OCI-LY3 (cell line): Measurements from ENCODE around the gene PCNP.

Experiments
- H2AFZ ChIP-seq: fragments of 200-600, 300-600 bp; shearing (Covaris generic); 2 replicates; pipeline ENCODE4 v1.6.0; 2014; ENCODE audit warnings: antibody characterized with exemption, low read depth, low read length
- H3K27ac ChIP-seq: fragments of 200-600, 300-600 bp; sonication (generic); 2 replicates; pipeline ENCODE4 v1.5.1; 2014; ENCODE audit warnings: mild to moderate bottlenecking, low read length, moderate library complexity, mixed read lengths
- H3K27me3 ChIP-seq: fragments of 200-600, 300-600 bp; sonication (generic); 2 replicates; pipeline ENCODE4 v1.6.1; 2014; ENCODE audit warnings: low read depth, low read length, mixed read lengths
- H3K36me3 ChIP-seq: fragments of 200-600, 300-600 bp; sonication (generic); replicated peaks from 2 replicates; pipeline ENCODE3; 2014; ENCODE audit warnings: low read depth, low read length, mixed read lengths
- H3K4me1 ChIP-seq: fragments of 300-600, 200-600 bp; sonication (generic); 2 replicates; pipeline ENCODE4 v1.6.1; 2014; ENCODE audit warnings: low read length, mixed read lengths
- H3K4me2 ChIP-seq: fragments of 200-600, 300-600 bp; sonication (generic); 2 replicates; pipeline ENCODE4 v1.6.1; 2014; ENCODE audit warnings: low read length, mixed read lengths
- H3K4me3 ChIP-seq: fragments of 300-600, 200-600 bp; sonication (generic); 2 replicates; pipeline ENCODE4 v1.5.1; 2014; ENCODE audit warnings: antibody characterized with exemption, mild to moderate bottlenecking, low read length, moderate library complexity
- H3K79me2 ChIP-seq: fragments of 300-600, 200-600 bp; shearing (Covaris generic); 2 replicates; pipeline ENCODE4 v1.6.1; 2014; ENCODE audit warnings: mild to moderate bottlenecking, low read length, mixed read lengths
- H3K9ac ChIP-seq: fragments of 300-600, 200-600 bp; shearing (Covaris generic); 2 replicates; pipeline ENCODE4 v1.6.0; 2014; ENCODE audit warnings: mild to moderate bottlenecking, low read length, moderate library complexity
- H3K9me3 ChIP-seq: fragments of 200-600, 300-600 bp; shearing (Covaris generic); 2 replicates; pipeline ENCODE4 v1.6.1; 2014; ENCODE audit warnings: low read length, mixed read lengths; ENCODE audit not compliant: insufficient read depth
- H4K20me1 ChIP-seq: fragments of 200-600, 300-600 bp; sonication (generic); 2 replicates; pipeline ENCODE4 v1.6.1; 2016; ENCODE audit warnings: low read length, mixed read lengths; ENCODE audit not compliant: insufficient read depth
- EZH2phosphoT487 ChIP-seq: fragments of 200-600 bp; shearing (Covaris generic); IDR thresholded peaks from 2 replicates; pipeline ENCODE4 v1.6.1; 2018; ENCODE audit warnings: antibody characterized with exemption, mixed run types, low read depth
- TF ChIP-seq, protein P1 (sequence below): fragments of 200-600, 300-600 bp; sonication (generic); IDR thresholded peaks from 2 replicates; pipeline ENCODE4 v1.5.1; 2014; ENCODE audit warnings: antibody characterized with exemption, low read length, low read depth

The PCNP gene

DNA sequence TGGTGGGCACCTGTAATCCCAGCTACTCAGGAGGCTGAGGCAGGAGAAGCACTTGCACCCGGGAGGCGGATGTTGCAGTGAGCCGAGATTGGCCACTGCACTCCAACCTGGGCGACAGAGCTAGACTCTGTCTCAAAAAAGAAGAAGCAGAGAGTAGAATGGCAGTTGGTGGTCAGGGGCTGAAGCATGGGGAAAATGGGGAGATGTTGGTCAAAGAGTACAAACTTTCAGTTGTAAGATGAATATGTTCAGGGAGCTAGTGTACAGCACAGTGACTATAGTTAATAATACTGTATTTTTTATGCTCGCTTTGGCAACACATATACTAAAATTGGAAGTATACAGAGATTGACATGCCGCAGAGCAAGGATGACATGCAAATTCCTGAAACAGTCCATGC is 41.5 kb downstream of the PCNP start:
- no peak for TF ChIP-seq EZH2phosphoT487
- TF ChIP-seq, protein P1, sequence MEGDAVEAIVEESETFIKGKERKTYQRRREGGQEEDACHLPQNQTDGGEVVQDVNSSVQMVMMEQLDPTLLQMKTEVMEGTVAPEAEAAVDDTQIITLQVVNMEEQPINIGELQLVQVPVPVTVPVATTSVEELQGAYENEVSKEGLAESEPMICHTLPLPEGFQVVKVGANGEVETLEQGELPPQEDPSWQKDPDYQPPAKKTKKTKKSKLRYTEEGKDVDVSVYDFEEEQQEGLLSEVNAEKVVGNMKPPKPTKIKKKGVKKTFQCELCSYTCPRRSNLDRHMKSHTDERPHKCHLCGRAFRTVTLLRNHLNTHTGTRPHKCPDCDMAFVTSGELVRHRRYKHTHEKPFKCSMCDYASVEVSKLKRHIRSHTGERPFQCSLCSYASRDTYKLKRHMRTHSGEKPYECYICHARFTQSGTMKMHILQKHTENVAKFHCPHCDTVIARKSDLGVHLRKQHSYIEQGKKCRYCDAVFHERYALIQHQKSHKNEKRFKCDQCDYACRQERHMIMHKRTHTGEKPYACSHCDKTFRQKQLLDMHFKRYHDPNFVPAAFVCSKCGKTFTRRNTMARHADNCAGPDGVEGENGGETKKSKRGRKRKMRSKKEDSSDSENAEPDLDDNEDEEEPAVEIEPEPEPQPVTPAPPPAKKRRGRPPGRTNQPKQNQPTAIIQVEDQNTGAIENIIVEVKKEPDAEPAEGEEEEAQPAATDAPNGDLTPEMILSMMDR: no peak
- Histone ChIP-seq H3K4me3 (no peak overlapping the region), H2AFZ (no peak overlapping the region), H3K27me3 (no peaks in the 10 kb centered on the region), H3K9me3 (no peaks in the 10 kb centered on the region), H3K27ac (no peak overlapping the region), H3K79me2 (no peaks in the 10 kb centered on the region), H3K36me3 (no peaks in the 10 kb centered on the region), H3K4me1 (peaks cover 31% of the 10 kb centered on the region), H3K9ac (no peak overlapping the region), H3K4me2 (peak overlapping the region; percentile 16; the same call in 1 of the 2 replicates), H4K20me1 (no peaks in the 10 kb centered on the region)

GRCh38 chr3:101617478-101617877 is 43.5 kb downstream of the PCNP start:
- Histone ChIP-seq H3K79me2 (no peaks in the 10 kb centered on the region), H3K9me3 (no peaks in the 10 kb centered on the region), H4K20me1 (no peaks in the 10 kb centered on the region), H3K36me3 (no peaks in the 10 kb centered on the region), H2AFZ (no peak overlapping the region), H3K4me3 (no peak overlapping the region), H3K27ac (no peak overlapping the region), H3K4me2 (no peak overlapping the region), H3K4me1 (peaks cover 16% of the 10 kb centered on the region), H3K27me3 (no peaks in the 10 kb centered on the region), H3K9ac (no peak overlapping the region)
- TF ChIP-seq EZH2phosphoT487: no peak

- H3K36me3 ChIP-seq: no peaks in the 10 kb centered on the region
- no peaks in the 10 kb centered on the region for H3K9me3 ChIP-seq
- H3K27me3 ChIP-seq: no peaks in the 10 kb centered on the region
- no peaks in the 10 kb centered on the region for H4K20me1 ChIP-seq
- H3K9ac ChIP-seq: no peak overlapping the region
- H3K79me2 ChIP-seq: no peaks in the 10 kb centered on the region
- H3K4me1 ChIP-seq: peaks cover 5% of the 10 kb centered on the region; the same call in 1 of the 2 replicates
- no peak overlapping the region for H3K27ac ChIP-seq
- no peak for TF ChIP-seq EZH2phosphoT487
- TF ChIP-seq, protein P1: no peak
- no peak overlapping the region for H3K4me3 ChIP-seq
- H2AFZ ChIP-seq: no peak overlapping the region
- H3K4me2 ChIP-seq: no peak overlapping the region
Measured at GRCh38 chr3:101618726-101619125, 44.7 kb downstream of the PCNP start.

DNA sequence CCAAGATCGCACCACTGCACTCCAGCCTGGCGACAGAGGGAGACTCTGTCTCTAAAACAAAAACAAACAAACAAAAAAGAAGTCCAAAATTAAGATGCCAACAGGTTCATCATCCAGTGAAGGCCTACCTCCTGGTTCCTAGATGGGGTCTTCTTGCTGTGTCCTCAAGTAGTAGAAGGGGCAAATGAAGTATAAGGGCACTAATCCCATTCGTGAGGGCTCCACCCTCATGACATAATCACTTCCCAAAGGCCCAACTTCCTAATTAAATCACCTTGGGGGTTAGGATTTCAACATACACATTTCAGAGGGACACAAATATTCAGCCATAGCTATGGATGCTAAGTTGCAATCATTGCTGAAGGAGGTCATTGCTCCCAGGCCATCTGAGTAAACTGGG is 45.8 kb downstream of the PCNP start:
- H4K20me1 ChIP-seq: no peaks in the 10 kb centered on the region
- H3K9me3 ChIP-seq: no peaks in the 10 kb centered on the region
- no peak overlapping the region for H3K4me3 ChIP-seq
- H3K9ac ChIP-seq: no peak overlapping the region
- H3K27me3 ChIP-seq: no peaks in the 10 kb centered on the region
- no peak overlapping the region for H3K4me2 ChIP-seq
- H3K27ac ChIP-seq: no peak overlapping the region
- H2AFZ ChIP-seq: no peak overlapping the region
- H3K79me2 ChIP-seq: no peaks in the 10 kb centered on the region
- H3K4me1 ChIP-seq: peaks cover 5% of the 10 kb centered on the region; the same call in 1 of the 2 replicates
- no peak for TF ChIP-seq EZH2phosphoT487
- TF ChIP-seq, protein P1: no peak
- H3K36me3 ChIP-seq: no peaks in the 10 kb centered on the region

DNA sequence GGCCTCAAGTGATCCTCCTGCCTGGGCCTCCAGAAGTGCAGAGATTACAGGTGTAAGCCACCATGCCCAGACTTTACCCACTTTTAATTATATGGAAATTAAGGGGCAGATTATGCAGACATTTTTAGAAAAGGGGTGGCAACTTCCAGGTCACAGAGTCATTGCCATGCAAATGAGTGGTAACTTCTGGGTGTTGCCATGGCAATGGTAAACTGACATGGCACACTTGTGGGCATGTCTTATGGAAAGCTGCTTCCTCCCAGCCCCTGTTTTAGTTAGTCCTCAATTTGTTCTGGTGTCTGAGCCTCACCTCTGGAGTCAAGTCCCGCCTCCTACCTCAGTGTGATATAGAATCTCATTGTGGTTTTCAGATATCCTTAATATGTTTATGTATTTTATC is 49.7 kb downstream of the PCNP start:
- Histone ChIP-seq H3K4me1 (no peaks in the 10 kb centered on the region), H3K4me2 (no peak overlapping the region), H3K27me3 (no peaks in the 10 kb centered on the region), H3K36me3 (no peaks in the 10 kb centered on the region), H2AFZ (no peak overlapping the region), H3K9me3 (0 out of 2 replicates have a peak, but pooled peaks cover 5% of the 10 kb centered on the region), H3K27ac (no peak overlapping the region), H3K4me3 (no peak overlapping the region), H3K79me2 (no peaks in the 10 kb centered on the region), H3K9ac (no peak overlapping the region), H4K20me1 (no peaks in the 10 kb centered on the region)
- TF ChIP-seq, protein P1: no peak
- no peak for TF ChIP-seq EZH2phosphoT487
